ENCODE results near the gene LPP.

- TF ChIP-seq EP300 (IDR thresholded peaks at IDR 0.05) (no peak), CTCF (IDR thresholded peaks at IDR 0.05) (peak in 1 of 3 donors; percentile 7), POLR2A (IDR thresholded peaks at IDR 0.05) (no peak)
Observed at GRCh38 chr3:188176476-188176875, 22.5 kb downstream of the LPP start.

Measured in ovary (tissue), 3 donors.